BJ (cell line): ENCODE results near the gene METRNL. TPM values are rescaled to one million over a fixed set of nuclear protein-coding genes. Genes with fewer than 3 reads are reported as not detected.

ENCODE experiments used
- CTCF ChIA-PET: fragments of 350-600 bp; formaldehyde crosslinking; extraction: SDS; loops from one replicate; lab custom pipeline; 2021; ENCODE audit warnings: antibody characterized with exemption, inconsistent platforms; lab: Yijun Ruan, JAX
- POLR2A ChIA-PET: fragments of 300-600 bp; sonication (Branson Sonifier 250); formaldehyde crosslinking; extraction: SDS; loops from one replicate; lab custom pipeline; 2021; ENCODE audit warnings: antibody characterized with exemption; lab: Charles Lee
- DNase-seq: peaks from one replicate; pipeline ENCODE4 v3.0.0-alpha.2; 2011; ENCODE audit warnings: low read depth
- H3K27me3 ChIP-seq: 2 replicates; pipeline ENCODE4 v1.6.0; 2011; ENCODE audit warnings: low read length; ENCODE audit not compliant: control insufficient read depth, insufficient read depth
- H3K36me3 ChIP-seq: 2 replicates; pipeline ENCODE4 v1.5.1; 2011; ENCODE audit warnings: low read length; ENCODE audit not compliant: control insufficient read depth, insufficient read depth
- H3K4me3 ChIP-seq: 2 replicates; pipeline ENCODE4 v1.5.1; 2011; ENCODE audit warnings: low read depth, mild to moderate bottlenecking, control low read depth, low read length
- polyA plus RNA-seq: library from polyadenylated mRNA; depleted of rRNA; stranded (reverse); fragments of >200 nt; gene quantifications from 2 replicates; pipeline ENCODE4 v1.2.3, GENCODE V29; 2011
- TF ChIP-seq, protein P1 (sequence below): IDR thresholded peaks from 2 replicates; pipeline ENCODE4 v1.5.1; 2011; ENCODE audit warnings: low read depth, mild to moderate bottlenecking, control low read depth, inconsistent platforms, low read length, moderate library complexity; ENCODE audit not compliant: insufficient read depth

METRNL gene
- polyA plus RNA-seq, 1 experiment: 63.2 TPM

DNA sequence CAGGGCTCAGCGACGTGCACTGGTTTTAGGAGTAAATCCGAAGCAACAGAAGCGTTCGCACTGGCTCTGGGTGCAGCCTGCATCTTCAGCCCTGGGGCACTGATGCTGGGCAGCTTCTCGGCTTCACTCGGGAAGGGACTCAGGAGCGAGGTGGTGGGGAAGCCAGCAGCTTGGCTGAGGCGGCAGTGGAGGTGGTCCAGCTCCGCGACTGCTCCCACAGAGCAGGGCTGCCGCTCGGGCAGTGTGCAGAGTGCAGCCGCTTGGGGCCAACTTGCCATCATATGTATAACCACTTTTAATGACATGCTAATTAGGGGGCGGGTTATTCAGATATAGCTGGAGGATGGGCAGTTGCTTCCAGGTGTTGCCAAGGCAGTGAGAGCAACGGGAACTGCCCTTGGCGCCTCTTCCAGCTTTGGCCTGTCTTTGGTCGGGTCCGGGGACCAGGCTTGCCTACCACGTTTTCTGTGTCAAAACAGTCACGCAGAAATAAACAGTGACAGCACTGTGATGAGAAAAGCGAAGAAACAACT, 26.7 kb downstream of the METRNL start:
- TF ChIP-seq, protein P1, sequence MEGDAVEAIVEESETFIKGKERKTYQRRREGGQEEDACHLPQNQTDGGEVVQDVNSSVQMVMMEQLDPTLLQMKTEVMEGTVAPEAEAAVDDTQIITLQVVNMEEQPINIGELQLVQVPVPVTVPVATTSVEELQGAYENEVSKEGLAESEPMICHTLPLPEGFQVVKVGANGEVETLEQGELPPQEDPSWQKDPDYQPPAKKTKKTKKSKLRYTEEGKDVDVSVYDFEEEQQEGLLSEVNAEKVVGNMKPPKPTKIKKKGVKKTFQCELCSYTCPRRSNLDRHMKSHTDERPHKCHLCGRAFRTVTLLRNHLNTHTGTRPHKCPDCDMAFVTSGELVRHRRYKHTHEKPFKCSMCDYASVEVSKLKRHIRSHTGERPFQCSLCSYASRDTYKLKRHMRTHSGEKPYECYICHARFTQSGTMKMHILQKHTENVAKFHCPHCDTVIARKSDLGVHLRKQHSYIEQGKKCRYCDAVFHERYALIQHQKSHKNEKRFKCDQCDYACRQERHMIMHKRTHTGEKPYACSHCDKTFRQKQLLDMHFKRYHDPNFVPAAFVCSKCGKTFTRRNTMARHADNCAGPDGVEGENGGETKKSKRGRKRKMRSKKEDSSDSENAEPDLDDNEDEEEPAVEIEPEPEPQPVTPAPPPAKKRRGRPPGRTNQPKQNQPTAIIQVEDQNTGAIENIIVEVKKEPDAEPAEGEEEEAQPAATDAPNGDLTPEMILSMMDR: no peak
- ChIA-PET POLR2A (no interaction called here), CTCF (interaction anchor here (1.0 to 1.7 kb wide), 2 partner anchors 33 to 97 kb away, joined by 4 to 5 read pairs; no protein-coding TSS in a partner anchor)
- no peak overlapping the region for H3K4me3 ChIP-seq
- DNase-seq: no peak
- no peaks in the 10 kb centered on the region for H3K27me3 ChIP-seq
- no peaks in the 10 kb centered on the region for H3K36me3 ChIP-seq

DNA sequence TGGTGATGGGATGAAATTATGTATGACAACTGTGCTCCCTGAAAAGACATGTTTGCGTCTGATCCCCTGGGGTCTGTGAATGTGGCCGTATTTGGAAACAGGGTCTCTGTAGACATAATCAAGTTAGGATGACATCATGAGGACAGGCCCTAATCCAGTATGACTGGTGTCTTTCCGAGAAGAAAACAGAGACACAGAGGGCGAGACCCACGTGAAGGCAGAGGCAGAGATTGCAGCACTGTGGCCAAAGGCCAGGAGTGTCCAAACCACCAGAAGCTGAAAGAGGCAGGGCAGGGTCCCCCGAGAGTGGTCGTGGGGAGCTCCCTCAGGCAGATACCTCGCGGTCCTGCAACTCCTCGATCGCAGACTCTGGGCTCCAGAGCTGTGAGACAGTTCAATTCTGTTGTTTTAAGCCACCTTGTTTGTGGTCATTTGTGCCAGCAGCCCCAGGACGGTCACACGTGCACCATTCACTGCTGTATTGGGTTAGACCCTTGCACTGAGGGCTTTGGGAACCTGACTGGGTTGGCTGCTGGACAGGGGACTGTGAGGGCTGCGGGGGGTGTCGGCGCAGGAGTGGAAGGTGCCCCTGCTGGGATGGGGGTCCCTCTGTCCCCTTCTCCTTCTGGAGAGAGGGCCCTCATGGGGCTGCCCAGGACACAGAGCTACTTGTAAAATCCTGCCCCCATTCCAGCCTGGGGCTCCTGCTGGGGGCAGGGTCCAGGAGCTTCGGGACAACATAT, 27.7 kb downstream of the METRNL start:
- no peaks in the 10 kb centered on the region for H3K36me3 ChIP-seq
- ChIA-PET POLR2A (no interaction called here), CTCF (interaction anchor here (0.9 to 1.7 kb wide), 3 partner anchors 86 to 96 kb away, joined by 3 to 5 read pairs (median 3); no protein-coding TSS in a partner anchor)
- no peak for DNase-seq
- TF ChIP-seq, protein P1: no peak
- no peaks in the 10 kb centered on the region for H3K27me3 ChIP-seq
- H3K4me3 ChIP-seq: no peak overlapping the region

DNA sequence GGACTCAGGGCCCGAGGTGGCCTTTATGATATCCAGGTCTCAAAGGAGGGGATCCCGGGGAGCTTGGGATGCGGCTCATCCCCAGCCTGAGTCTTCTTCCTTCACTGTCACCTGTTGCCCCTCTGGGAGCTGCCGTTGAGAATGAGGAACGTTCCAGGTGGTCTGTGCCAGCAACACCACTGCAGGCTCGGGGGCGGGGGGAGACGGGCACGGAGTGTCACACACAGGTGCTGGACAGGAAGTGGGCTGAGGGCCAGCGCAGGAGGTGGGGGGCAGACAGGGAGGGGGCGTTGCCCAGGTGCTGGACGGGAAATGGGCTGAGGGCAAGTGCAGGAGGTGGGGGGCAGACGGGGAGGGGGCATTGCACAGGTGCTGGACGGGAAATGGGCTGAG, 28.2 kb downstream of the METRNL start:
- TF ChIP-seq, protein P1: no peak
- Histone ChIP-seq H3K4me3 (no peak overlapping the region), H3K36me3 (no peaks in the 10 kb centered on the region), H3K27me3 (no peaks in the 10 kb centered on the region)
- POLR2A ChIA-PET: no interaction called here
- no peak for DNase-seq
- CTCF ChIA-PET: interaction anchor here (0.9 to 1.3 kb wide), 2 partner anchors 85 to 94 kb away, joined by 3 read pairs; no protein-coding TSS in a partner anchor

DNA sequence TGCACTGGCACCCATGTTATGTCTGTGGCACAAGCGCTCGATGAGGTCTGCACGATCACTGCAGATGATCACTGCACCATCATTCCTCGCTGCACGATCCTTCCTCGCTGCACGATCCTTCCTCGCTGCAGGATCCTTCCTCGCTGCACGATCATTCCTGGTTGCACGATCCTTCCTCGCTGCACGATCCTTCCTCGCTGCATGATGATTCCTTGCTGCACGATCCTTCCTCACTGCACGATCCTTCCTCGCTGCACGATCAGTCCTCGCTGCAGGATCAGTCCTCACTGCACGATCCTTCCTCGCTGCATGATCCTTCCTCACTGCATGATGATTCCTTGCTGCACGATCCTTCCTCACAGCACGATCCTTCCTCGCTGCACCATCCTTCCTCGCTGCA, 29.3 kb downstream of the METRNL start:
- POLR2A ChIA-PET: no interaction called here
- Histone ChIP-seq H3K36me3 (no peaks in the 10 kb centered on the region), H3K27me3 (no peaks in the 10 kb centered on the region), H3K4me3 (no peak overlapping the region)
- no peak for DNase-seq
- TF ChIP-seq, protein P1: no peak
- CTCF ChIA-PET: interaction anchor here (0.6 to 1.3 kb wide), 3 partner anchors 92 to 266 kb away, joined by 3 read pairs; no protein-coding TSS in a partner anchor

DNA sequence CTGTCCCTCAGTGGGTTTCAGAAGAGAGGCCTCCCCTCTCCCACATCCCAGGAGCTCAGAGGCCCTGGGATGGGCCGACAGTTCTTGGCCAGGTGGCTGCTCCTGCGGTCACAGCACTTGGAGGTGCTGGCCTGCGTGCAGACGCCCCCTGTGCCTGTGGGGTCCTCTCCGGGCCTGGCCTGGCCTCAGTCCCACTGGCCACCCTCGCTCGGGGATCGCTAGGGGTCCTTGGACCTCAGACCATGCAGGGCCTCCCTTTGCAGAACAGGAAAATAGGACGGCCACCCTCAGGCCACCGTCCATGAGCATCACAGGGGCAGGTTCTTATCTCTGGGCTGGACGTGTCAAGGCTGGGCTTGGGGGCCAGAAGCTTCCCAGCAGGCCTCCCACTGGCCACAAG, 30.0 kb downstream of the METRNL start:
- H3K36me3 ChIP-seq: no peaks in the 10 kb centered on the region
- POLR2A ChIA-PET: no interaction called here
- no peak for DNase-seq
- CTCF ChIA-PET: interaction anchor here (1.0 to 1.3 kb wide), 2 partner anchors 26 to 91 kb away, joined by 3 read pairs; no protein-coding TSS in a partner anchor
- TF ChIP-seq, protein P1: no peak
- no peak overlapping the region for H3K4me3 ChIP-seq
- H3K27me3 ChIP-seq: no peaks in the 10 kb centered on the region
